Endodermal cell (in vitro differentiated cells): ENCODE measurements around the gene ZFAND3. TPM values are rescaled to one million over a fixed set of nuclear protein-coding genes. Genes with fewer than 3 reads are reported as not detected.

ENCODE experiments used
- DNase-seq: peaks from one replicate; pipeline ENCODE4 v3.0.0-alpha.2; 2017
- H3K27ac ChIP-seq: 2 replicates; pipeline ENCODE4 v1.5.1; 2013; ENCODE audit warnings: mild to moderate bottlenecking, low read depth, low read length, moderate library complexity
- H3K27me3 ChIP-seq: 2 replicates; pipeline ENCODE4 v1.6.1; 2013; ENCODE audit warnings: mild to moderate bottlenecking, low read length, moderate library complexity; ENCODE audit not compliant: insufficient read depth, control insufficient read depth, poor library complexity, severe bottlenecking
- H3K36me3 ChIP-seq: 2 replicates; pipeline ENCODE4 v1.7.0; 2013; ENCODE audit warnings: mild to moderate bottlenecking, low read length, moderate library complexity; ENCODE audit not compliant: control insufficient read depth, insufficient read depth
- H3K4me1 ChIP-seq: one replicate; pipeline ENCODE4 v1.7.0; 2013; ENCODE audit warnings: low read length; ENCODE audit not compliant: control insufficient read depth, insufficient read depth
- H3K4me3 ChIP-seq: 2 replicates; pipeline ENCODE4 v1.5.1; 2013; ENCODE audit warnings: mild to moderate bottlenecking, low read length, moderate library complexity
- H3K9ac ChIP-seq: 2 replicates; pipeline ENCODE4 v1.6.1; 2013; ENCODE audit warnings: mild to moderate bottlenecking, low read length, moderate library complexity; ENCODE audit not compliant: poor library complexity, severe bottlenecking; ENCODE audit errors: extremely low read depth
- H3K9me3 ChIP-seq: 2 replicates; pipeline ENCODE4 v1.6.1; 2013; ENCODE audit warnings: mild to moderate bottlenecking, low read length, moderate library complexity; ENCODE audit not compliant: control insufficient read depth
- H3K27ac Mint-ChIP-seq: 2 replicates; pipeline ENCODE4 v1.8.0; 2020; ENCODE audit warnings: mixed read lengths
- H3K27me3 Mint-ChIP-seq: 2 replicates; pipeline ENCODE4 v1.8.0; 2021; ENCODE audit warnings: mild to moderate bottlenecking, mixed read lengths; ENCODE audit not compliant: insufficient read depth
- H3K36me3 Mint-ChIP-seq: 2 replicates; pipeline ENCODE4 v1.8.0; 2020; ENCODE audit warnings: low read depth, mixed read lengths
- H3K4me1 Mint-ChIP-seq: 2 replicates; pipeline ENCODE4 v1.8.0; 2020; ENCODE audit warnings: mixed read lengths
- H3K4me3 Mint-ChIP-seq: 2 replicates; pipeline ENCODE4 v1.8.0; 2020; ENCODE audit warnings: mild to moderate bottlenecking, moderate library complexity, mixed read lengths
- H3K9me3 Mint-ChIP-seq: 2 replicates; pipeline ENCODE4 v1.8.0; 2020; ENCODE audit warnings: mild to moderate bottlenecking, mixed read lengths
- WGBS, 2 experiments: methylation state at CpG; one replicate each; pipeline versions ENCODE4 v1.1.5 to v1.1.7; 2013; ENCODE audit warnings: missing lambda C conversion rate in 2 of 2, mixed read lengths in 1 of 2; ENCODE audit not compliant: insufficient coverage in 1 of 2, insufficient read length in 1 of 2; 5-methylcytosine and 5-hydroxymethylcytosine counted together
- total RNA-seq, 2 donors: library from RNA; stranded (reverse); fragmentation: NEBNext Ultra II Directional in 1 of 2; extraction: Animal tissue kit (Norgen Biotek cat#: 25700) in 1 of 2; gene quantifications; 2 replicates in 1 of 2; 3 replicates in 1 of 2; pipeline ENCODE4 v1.2.1, GENCODE V29; 2021
- TF ChIP-seq, protein P1 (sequence below): fragments of 200-600 bp; sonication (generic); conservative IDR thresholded peaks from 2 replicates; pipeline ENCODE4 v1.5.0; 2021; ENCODE audit warnings: antibody characterized with exemption, mild to moderate bottlenecking

The ZFAND3 gene
- total RNA-seq, 2 donors from 2014 or later, result 67.1 to 86.2 TPM

- no peak overlapping the region for H3K27ac ChIP-seq
- H3K27me3 ChIP-seq, result no peaks in the 10 kb centered on the region
- Mint-ChIP-seq H3K36me3 (peaks cover 28% of the 10 kb centered on the region), H3K27me3 (no peaks in the 10 kb centered on the region), H3K4me1 (peaks cover 8% of the 10 kb centered on the region), H3K27ac (no peak overlapping the region), H3K4me3 (no peak overlapping the region), H3K9me3 (peaks cover 23% of the 10 kb centered on the region)
- H3K36me3 ChIP-seq, result no peaks in the 10 kb centered on the region
- WGBS, 2 experiments, result 95 to 100% methylated on average over 3 to 4 of the region's 4 CpGs
- peaks cover 24% of the 10 kb centered on the region for H3K9me3 ChIP-seq
- TF ChIP-seq, protein P1, sequence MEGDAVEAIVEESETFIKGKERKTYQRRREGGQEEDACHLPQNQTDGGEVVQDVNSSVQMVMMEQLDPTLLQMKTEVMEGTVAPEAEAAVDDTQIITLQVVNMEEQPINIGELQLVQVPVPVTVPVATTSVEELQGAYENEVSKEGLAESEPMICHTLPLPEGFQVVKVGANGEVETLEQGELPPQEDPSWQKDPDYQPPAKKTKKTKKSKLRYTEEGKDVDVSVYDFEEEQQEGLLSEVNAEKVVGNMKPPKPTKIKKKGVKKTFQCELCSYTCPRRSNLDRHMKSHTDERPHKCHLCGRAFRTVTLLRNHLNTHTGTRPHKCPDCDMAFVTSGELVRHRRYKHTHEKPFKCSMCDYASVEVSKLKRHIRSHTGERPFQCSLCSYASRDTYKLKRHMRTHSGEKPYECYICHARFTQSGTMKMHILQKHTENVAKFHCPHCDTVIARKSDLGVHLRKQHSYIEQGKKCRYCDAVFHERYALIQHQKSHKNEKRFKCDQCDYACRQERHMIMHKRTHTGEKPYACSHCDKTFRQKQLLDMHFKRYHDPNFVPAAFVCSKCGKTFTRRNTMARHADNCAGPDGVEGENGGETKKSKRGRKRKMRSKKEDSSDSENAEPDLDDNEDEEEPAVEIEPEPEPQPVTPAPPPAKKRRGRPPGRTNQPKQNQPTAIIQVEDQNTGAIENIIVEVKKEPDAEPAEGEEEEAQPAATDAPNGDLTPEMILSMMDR, result no peak
- H3K4me3 ChIP-seq, result peak overlapping the region; percentile 12
- no peak for DNase-seq
- H3K9ac ChIP-seq, result no peak overlapping the region
- peaks cover under 1% of the 10 kb centered on the region for H3K4me1 ChIP-seq
Measured at GRCh38 chr6:37974381-37974780, 154.9 kb downstream of the ZFAND3 start.

- Histone ChIP-seq H3K9ac (no peak overlapping the region), H3K27ac (no peak overlapping the region), H3K27me3 (no peaks in the 10 kb centered on the region), H3K36me3 (no peaks in the 10 kb centered on the region), H3K4me3 (peak overlapping the region; percentile 12), H3K9me3 (peaks cover 24% of the 10 kb centered on the region), H3K4me1 (peaks cover 2% of the 10 kb centered on the region)
- Mint-ChIP-seq H3K36me3 (peaks cover 28% of the 10 kb centered on the region), H3K27me3 (no peaks in the 10 kb centered on the region), H3K27ac (no peak overlapping the region), H3K4me1 (peaks cover 11% of the 10 kb centered on the region), H3K9me3 (peaks cover 21% of the 10 kb centered on the region), H3K4me3 (no peak overlapping the region)
- no peak for DNase-seq
- 83% methylated on average over 1 of the region's 1 CpG; no CpG with 5 or more reads in 1 of the 2 experiments for WGBS, 2 experiments
- TF ChIP-seq, protein P1, result no peak
Measured at GRCh38 chr6:37974943-37975342, 155.4 kb downstream of the ZFAND3 start.

DNA sequence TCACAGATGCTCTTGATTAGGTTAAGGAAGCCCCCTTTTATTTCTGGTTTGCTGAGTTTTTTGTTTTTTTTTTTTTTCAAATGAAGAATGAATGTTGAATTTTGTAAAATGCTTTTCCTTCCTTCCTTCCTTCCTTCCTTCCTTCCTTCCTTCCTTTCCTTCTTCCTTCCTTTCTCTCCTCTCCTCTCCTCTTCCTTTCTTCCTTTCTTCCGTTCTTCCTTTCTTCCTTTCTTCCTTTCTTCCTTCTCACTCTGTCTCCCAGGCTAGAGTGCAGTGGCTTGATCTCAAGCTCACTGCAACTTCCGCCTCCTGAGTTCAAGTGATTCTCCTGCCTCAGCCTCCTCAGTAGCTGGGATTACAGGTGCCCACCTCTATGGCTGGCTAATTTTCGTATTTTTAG lies 158.2 kb downstream of the ZFAND3 start:
- peaks cover 24% of the 10 kb centered on the region for H3K9me3 ChIP-seq
- no peak overlapping the region for H3K9ac ChIP-seq
- peaks cover 21% of the 10 kb centered on the region for H3K9me3 Mint-ChIP-seq
- H3K36me3 Mint-ChIP-seq, result peaks cover 26% of the 10 kb centered on the region
- peaks cover 11% of the 10 kb centered on the region for H3K4me1 Mint-ChIP-seq
- peaks cover 2% of the 10 kb centered on the region for H3K4me1 ChIP-seq
- no peak for DNase-seq
- H3K36me3 ChIP-seq, result no peaks in the 10 kb centered on the region
- no peak overlapping the region for H3K4me3 Mint-ChIP-seq
- no peaks in the 10 kb centered on the region for H3K27me3 Mint-ChIP-seq
- H3K27ac Mint-ChIP-seq, result no peak overlapping the region
- WGBS, 2 experiments, result 75 to 83% methylated on average over 2 to 3 of the region's 3 CpGs
- no peaks in the 10 kb centered on the region for H3K27me3 ChIP-seq
- TF ChIP-seq, protein P1, result no peak
- H3K4me3 ChIP-seq, result no peak overlapping the region
- no peak overlapping the region for H3K27ac ChIP-seq
